ENCODE data around the gene AATK. TPM values are rescaled to one million over a fixed set of nuclear protein-coding genes. Genes with fewer than 3 reads are reported as not detected.

Gene AATK
- total and polyA plus RNA-seq, 10 of the 15 experiments (the other 5 are each of a cell fraction or from before 2014, with no cell fraction given): 0.04 TPM; not detected in 9

GRCh38 chr17:81197409-81197795, 31.4 kb upstream of the AATK start (continued):
- no peak for TF ChIP-seq IRF5 (IDR thresholded peaks at IDR 0.05; ENCODE audit: borderline replicate concordance)

- H4K20me1 ChIP-seq (ENCODE audit: control insufficient read depth, insufficient read depth): no peaks in the 10 kb centered on the region
- H3K4me3 ChIP-seq: no peak overlapping the region
- DNase-seq (ENCODE audit: low read depth, low spot score): no peak
- H3K4me1 ChIP-seq (ENCODE audit: control insufficient read depth, insufficient read depth, low read length): peaks cover 3% of the 10 kb centered on the region; the same call in 1 of the 2 replicates
- TF ChIP-seq E2F8 (IDR thresholded peaks at IDR 0.05; ENCODE audit: low read depth, partially characterized antibody) (no peak), DPF2 (IDR thresholded peaks at IDR 0.05) (no peak), STAT1 (conservative IDR thresholded peaks at IDR 0.05) (no peak), POLR2A (IDR thresholded peaks at IDR 0.05; ENCODE audit: low read depth, low read length) (no peak), SP1 (IDR thresholded peaks at IDR 0.05; ENCODE audit: low read depth, low read length) (no peak), SPI1 (IDR thresholded peaks at IDR 0.05; ENCODE audit: borderline replicate concordance, insufficient read depth, low read depth, low read length) (no peak), ZNF622 (IDR thresholded peaks at IDR 0.05) (no peak), CHD4 (IDR thresholded peaks at IDR 0.05) (no peak), CBX3 (IDR thresholded peaks at IDR 0.05; ENCODE audit: borderline replicate concordance, low read depth) (no peak), TARDBP (IDR thresholded peaks at IDR 0.05; ENCODE audit: borderline replicate concordance) (no peak), NR2C2 (IDR thresholded peaks at IDR 0.05; ENCODE audit: borderline replicate concordance, control insufficient read depth, insufficient read length, low read depth) (no peak), ZBTB33 (IDR thresholded peaks at IDR 0.05) (no peak), IRF4 (IDR thresholded peaks at IDR 0.05; ENCODE audit: low read depth, low read length) (no peak), GATAD2B (conservative IDR thresholded peaks at IDR 0.05; ENCODE audit: low read depth) (no peak), MTA2 (IDR thresholded peaks at IDR 0.05; ENCODE audit: low read depth) (no peak)
- no peak for ATAC-seq
- 87% methylated on average over 44 of the region's 45 CpGs for WGBS (ENCODE audit: insufficient coverage, insufficient replicate concordance, low lambda C conversion rate, missing lambda C conversion rate)
- H3K9ac ChIP-seq (ENCODE audit: control insufficient read depth, insufficient read depth, low read length): no peak overlapping the region
- ChIA-PET POLR2A (no interaction called here), CTCF (no interaction called here), RAD21 (ENCODE audit: unreplicated experiment) (no interaction called here), SMC1A (ENCODE audit: uncharacterized antibody, unreplicated experiment) (interaction anchor here (0.6 kb wide), 1 partner anchor 683 kb away, joined by 4 read pairs; no protein-coding TSS in a partner anchor)
- no peak overlapping the region for H3K4me2 ChIP-seq (ENCODE audit: control insufficient read depth, insufficient read depth)
- H3K79me2 ChIP-seq (ENCODE audit: control insufficient read depth, insufficient read depth, low read length): no peaks in the 10 kb centered on the region
- BruUV-seq (replicated peaks): no TSS peak
- H3K9me3 ChIP-seq (replicated peaks; ENCODE audit: control insufficient read depth, insufficient read depth, low read length): no peaks in the 10 kb centered on the region
- no peak overlapping the region for H3K27ac ChIP-seq (ENCODE audit: control insufficient read depth, insufficient read depth)
- in situ Hi-C loops (cut with MboI) (no loop called here), intact Hi-C loops (cut with micrococcal nuclease; ENCODE audit: unreplicated experiment) (no loop called here)
- H2AFZ ChIP-seq (ENCODE audit: control insufficient read depth, low read depth, low read length): no peak overlapping the region
- no peaks in the 10 kb centered on the region for H3K27me3 ChIP-seq (replicated peaks in 1 of 2; ENCODE audit: control insufficient read depth in 2 of 2, insufficient read depth in 2 of 2, low read length in 1 of 2)
- FAIRE-seq: no peak
- H3K36me3 ChIP-seq (ENCODE audit: control insufficient read depth in 2 of 2, insufficient read depth in 2 of 2, low read length in 1 of 2): peaks cover 4 to 7% of the 10 kb centered on the region in 2 experiments; a peak in 2 of 4 replicates
These were observed 30.7 kb upstream of the AATK start for GRCh38 chr17:81196505-81197408.

Data from GM12878 (cell line).